ENCODE data around the gene PJA2. TPM values are rescaled to one million over a fixed set of nuclear protein-coding genes. Genes with fewer than 3 reads are reported as not detected.

Gene PJA2
- total and polyA plus RNA-seq, 2 donors from 2014 or later: 30.3 to 103 TPM

DNA sequence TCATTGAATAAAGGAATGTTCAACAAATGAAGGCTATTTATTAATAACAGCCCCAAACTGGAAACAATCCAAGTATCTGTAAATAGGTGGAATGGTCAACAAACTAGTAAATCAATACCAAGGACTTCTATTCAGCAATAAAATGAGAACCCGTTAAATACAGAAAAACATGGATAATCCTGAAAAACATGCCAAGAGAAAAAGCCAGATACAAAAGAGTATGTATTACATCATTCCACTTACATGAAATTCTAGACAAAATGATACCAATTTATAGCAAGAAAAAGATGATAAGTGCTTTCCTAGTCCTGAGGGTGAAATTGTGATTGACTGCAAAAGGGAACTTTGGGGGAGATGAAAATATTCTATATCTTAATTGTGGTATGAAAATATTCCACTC lies 3.1 kb downstream of the PJA2 start:
- Histone ChIP-seq H3K9me3 (ENCODE audit: control insufficient read depth in 2 of 3, insufficient read depth in 1 of 3, low read length in 3 of 3) (no peaks in the 10 kb centered on the region), H3K4me1 (ENCODE audit: control insufficient read depth in 2 of 3, insufficient read depth in 2 of 3, low read depth in 1 of 3, low read length in 3 of 3) (peaks cover 0 to 14% (median 4%) of the 10 kb centered on the region in 3 donors), H3K27me3 (ENCODE audit: control insufficient read depth, insufficient read depth, low read length) (no peaks in the 10 kb centered on the region), H3K27ac (ENCODE audit: low read depth in 2 of 2, low read length in 2 of 2) (no peak overlapping the region), H3K4me3 (ENCODE audit: low read length in 3 of 3) (peak overlapping the region in 2 of 3 donors; percentile 5 to 10), H3K36me3 (ENCODE audit: control insufficient read depth in 2 of 3, insufficient read depth in 3 of 3, low read length in 3 of 3) (no peaks in the 10 kb centered on the region), H3K9ac (ENCODE audit: low read length in 3 of 3) (no peak overlapping the region)
- no peak for FAIRE-seq
- DNase-seq: no peak
- intact Hi-C loops (cut with DNase I): no loop called here
- TF ChIP-seq, protein P1, sequence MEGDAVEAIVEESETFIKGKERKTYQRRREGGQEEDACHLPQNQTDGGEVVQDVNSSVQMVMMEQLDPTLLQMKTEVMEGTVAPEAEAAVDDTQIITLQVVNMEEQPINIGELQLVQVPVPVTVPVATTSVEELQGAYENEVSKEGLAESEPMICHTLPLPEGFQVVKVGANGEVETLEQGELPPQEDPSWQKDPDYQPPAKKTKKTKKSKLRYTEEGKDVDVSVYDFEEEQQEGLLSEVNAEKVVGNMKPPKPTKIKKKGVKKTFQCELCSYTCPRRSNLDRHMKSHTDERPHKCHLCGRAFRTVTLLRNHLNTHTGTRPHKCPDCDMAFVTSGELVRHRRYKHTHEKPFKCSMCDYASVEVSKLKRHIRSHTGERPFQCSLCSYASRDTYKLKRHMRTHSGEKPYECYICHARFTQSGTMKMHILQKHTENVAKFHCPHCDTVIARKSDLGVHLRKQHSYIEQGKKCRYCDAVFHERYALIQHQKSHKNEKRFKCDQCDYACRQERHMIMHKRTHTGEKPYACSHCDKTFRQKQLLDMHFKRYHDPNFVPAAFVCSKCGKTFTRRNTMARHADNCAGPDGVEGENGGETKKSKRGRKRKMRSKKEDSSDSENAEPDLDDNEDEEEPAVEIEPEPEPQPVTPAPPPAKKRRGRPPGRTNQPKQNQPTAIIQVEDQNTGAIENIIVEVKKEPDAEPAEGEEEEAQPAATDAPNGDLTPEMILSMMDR (IDR thresholded peaks at IDR 0.05; ENCODE audit: borderline replicate concordance, extremely low read depth, insufficient read depth): no peak

DNA sequence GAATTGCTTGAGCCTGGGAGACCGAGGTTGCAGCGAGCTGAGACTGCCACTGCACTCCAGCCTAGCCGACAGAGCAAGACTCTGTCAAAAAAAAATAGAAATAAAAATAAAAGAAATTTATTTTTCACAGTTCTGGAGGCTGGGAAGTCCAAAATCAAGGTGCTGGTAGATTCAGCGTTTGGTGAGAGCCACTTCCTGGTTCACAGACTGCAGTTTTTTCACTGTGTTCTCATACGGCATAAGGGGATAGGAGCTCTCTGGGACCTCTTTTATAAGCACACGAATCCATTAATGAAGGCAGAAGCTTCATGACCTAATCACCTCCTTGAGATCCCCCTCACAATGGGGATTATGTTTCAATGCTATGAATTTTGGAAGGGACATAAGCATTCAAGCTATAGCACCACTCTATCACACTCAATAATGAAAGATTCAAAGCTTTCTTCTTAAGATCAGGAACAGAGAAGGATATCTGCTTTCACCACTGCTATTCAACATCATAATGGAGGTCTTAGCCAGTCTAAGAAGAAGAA lies 5.3 kb downstream of the PJA2 start:
- DNase-seq: no peak
- Histone ChIP-seq H3K4me1 (ENCODE audit: control insufficient read depth in 2 of 3, insufficient read depth in 2 of 3, low read depth in 1 of 3, low read length in 3 of 3) (peaks cover 0 to 14% (median 0%) of the 10 kb centered on the region in 3 donors), H3K9ac (ENCODE audit: low read length in 3 of 3) (no peak overlapping the region), H3K36me3 (ENCODE audit: control insufficient read depth in 2 of 3, insufficient read depth in 3 of 3, low read length in 3 of 3) (no peaks in the 10 kb centered on the region), H3K9me3 (ENCODE audit: control insufficient read depth in 2 of 3, insufficient read depth in 1 of 3, low read length in 3 of 3) (no peaks in the 10 kb centered on the region), H3K27me3 (ENCODE audit: control insufficient read depth, insufficient read depth, low read length) (no peaks in the 10 kb centered on the region), H3K4me3 (ENCODE audit: low read length in 3 of 3) (no peak overlapping the region), H3K27ac (ENCODE audit: low read depth in 2 of 2, low read length in 2 of 2) (no peak overlapping the region)
- FAIRE-seq: no peak
- intact Hi-C loops (cut with DNase I): no loop called here
- TF ChIP-seq, protein P1 (IDR thresholded peaks at IDR 0.05; ENCODE audit: borderline replicate concordance, extremely low read depth, insufficient read depth): no peak

DNA sequence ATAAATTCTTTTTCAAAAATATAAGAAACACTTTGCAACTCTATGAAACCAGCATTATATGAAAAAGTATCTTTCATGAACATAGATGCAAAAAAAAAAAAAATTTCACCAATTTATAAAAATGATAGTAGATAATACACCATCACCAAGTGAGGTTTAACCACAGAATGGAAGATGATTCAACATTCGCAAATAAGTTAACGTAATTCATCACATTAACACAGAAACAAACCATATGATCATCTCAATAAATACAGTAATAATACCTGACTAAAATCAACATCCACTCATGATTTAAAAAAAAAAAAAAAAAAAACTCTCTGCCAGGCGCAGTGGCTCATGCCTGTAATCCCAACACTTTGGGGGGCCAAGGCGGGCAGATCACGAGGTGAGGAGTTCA lies 6.3 kb downstream of the PJA2 start:
- no peaks in the 10 kb centered on the region for H3K9me3 ChIP-seq (ENCODE audit: control insufficient read depth in 2 of 3, insufficient read depth in 1 of 3, low read length in 3 of 3)
- DNase-seq (no peak), FAIRE-seq (no peak)
- no peaks in the 10 kb centered on the region for H3K36me3 ChIP-seq (ENCODE audit: control insufficient read depth in 2 of 3, insufficient read depth in 3 of 3, low read length in 3 of 3)
- peaks cover 0 to 14% (median 2%) of the 10 kb centered on the region in 3 donors for H3K4me1 ChIP-seq (ENCODE audit: control insufficient read depth in 2 of 3, insufficient read depth in 2 of 3, low read depth in 1 of 3, low read length in 3 of 3)
- no peak overlapping the region for H3K27ac ChIP-seq (ENCODE audit: low read depth in 2 of 2, low read length in 2 of 2)
- intact Hi-C loops (cut with DNase I): no loop called here
- H3K4me3 ChIP-seq (ENCODE audit: low read length in 3 of 3): no peak overlapping the region
- TF ChIP-seq, protein P1 (IDR thresholded peaks at IDR 0.05; ENCODE audit: borderline replicate concordance, extremely low read depth, insufficient read depth): no peak
- no peaks in the 10 kb centered on the region for H3K27me3 ChIP-seq (ENCODE audit: control insufficient read depth, insufficient read depth, low read length)
- no peak overlapping the region for H3K9ac ChIP-seq (ENCODE audit: low read length in 3 of 3)

Measured in kidney (tissue), 14 donors.